Right hindlimb (tissue), 1 donor: ENCODE measurements around the gene KRT79.
"Not testable (repeated sequence)": the region's sequence is repeated elsewhere in the genome, so short reads cannot be mapped to it uniquely, and the experiment has no call there.

Experiments used
- DNase-seq: peaks from one replicate; pipeline ENCODE4 v3.0.0-alpha.2; 2018

KRT79 gene

DNA sequence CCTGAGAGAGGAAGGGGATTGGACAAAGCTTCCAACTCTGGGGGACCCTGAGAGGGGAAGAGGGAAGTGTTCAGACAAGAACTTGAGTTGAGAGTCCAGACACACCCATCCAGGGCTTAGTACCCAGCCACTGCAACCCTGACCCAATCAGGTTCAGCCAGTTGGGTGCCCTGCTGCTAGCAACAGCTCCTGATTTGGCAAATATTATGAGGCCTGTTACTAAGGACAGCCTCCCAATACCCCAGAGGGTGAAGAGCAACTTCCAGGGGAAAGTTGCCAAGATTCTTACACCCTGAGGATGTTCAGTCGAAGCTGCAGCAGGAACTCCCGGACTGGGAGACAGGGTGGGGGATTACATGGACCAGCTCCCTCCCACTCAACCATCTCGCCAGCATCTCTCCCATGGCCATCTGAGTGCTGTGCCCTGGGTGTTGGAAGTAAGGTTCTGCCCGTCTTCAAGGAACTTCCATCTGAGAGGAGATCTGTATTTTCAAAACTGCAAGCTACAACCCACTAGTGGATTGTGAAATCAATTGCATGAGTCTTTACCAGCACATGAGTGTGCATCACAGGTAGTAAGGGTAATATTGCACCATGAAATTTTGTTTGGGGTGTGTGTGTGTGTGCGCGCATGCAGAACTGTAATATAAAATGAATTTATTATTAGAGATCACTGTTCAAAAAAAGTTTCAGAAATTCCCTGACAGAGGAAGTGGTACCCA, 26.2 kb upstream of the KRT79 start:
- no peak for DNase-seq

DNA sequence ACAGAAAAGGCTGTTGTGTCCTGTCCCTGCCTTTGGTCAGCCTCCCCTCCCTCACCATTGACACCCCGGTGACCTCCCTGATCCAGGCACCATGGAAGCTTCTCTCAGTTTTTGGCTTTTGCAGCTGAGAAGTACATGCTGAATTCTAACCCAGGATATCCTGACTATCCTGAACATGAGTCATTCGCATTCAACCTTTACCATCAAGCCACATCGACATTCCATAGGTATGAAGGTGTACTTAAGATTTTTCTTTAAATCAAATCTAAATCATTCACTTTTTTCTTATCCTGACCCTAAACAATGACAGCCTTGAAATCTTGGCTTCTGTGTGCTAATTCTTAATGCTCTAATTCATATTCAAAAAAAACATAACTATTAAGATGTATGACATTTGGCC, 23.4 kb upstream of the KRT79 start:
- no peak for DNase-seq

DNA sequence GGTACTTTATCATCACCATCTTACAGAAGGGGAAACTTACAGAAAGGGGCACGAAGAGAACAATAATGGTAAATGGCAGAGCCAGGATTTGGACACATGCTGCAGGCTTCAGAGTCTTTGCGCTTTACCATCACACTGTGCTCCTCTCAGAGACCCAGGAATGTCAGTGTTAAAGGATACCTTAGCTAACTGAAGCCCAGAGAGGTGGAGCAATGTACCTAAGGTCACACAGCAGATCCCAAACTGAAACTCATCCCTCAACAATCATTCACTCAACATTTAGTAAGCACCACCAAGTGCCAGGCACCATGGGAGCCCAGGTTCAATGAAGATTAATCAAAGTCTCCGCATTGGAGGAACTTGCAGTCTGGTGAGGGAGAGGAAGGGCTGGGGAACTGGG, 22.7 kb upstream of the KRT79 start:
- no peak for DNase-seq

DNA sequence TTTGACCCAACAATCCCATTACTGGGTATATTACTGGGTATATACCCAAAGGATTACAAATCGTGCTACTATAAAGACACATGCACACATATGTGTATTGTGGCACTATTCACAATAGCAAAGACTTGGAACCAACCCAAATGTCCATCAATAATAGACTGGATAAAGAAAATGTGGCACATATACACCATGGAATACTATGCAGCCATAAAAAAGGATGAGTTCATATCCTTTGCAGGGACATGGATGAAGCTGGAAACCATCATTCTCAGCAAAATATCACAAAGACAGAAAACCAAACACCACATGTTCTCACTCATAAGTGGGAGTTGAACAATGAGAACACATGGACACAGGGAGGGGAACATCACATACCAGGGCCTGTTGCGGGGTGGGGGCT, 22.0 kb upstream of the KRT79 start:
- not testable (repeated sequence) for DNase-seq

DNA sequence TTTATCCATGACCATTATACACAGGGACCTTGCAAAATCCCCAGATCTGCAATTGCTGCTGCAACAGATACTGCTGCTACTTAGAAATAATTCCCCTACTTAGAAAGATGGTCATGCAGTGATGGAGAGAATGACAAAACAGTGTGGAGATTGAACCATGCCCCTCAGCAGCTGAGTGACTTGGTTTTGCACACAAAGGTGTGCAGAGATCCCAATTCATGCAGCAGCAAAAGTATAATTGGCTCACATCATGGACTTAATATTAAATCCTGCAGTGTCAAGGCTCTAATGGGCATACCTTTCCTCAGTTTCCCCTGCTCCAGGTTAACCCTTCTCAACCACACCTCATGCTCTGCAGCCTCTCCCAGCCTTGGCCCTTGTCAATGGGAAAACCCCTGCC, 17.7 kb upstream of the KRT79 start:
- DNase-seq, result no peak

DNA sequence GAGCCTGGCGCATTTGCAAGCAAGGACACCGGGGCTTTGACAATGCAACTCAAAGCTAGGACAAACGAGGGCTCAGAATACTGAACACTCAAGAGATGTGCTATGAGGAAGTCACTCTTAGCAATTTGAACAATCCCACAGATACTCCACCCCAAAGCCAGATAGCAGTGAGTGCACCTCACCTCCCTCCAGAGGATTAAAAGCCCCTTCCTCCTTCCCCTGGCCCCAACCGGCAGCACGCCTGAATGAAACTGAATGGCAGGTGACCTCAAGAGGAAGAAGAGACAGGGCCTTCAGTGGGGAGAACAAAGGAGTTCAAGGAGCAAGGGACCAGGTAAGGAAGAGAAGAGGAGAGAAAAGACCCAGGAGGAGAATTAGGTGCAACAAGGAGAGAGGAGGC, 16.6 kb upstream of the KRT79 start:
- no peak for DNase-seq

DNA sequence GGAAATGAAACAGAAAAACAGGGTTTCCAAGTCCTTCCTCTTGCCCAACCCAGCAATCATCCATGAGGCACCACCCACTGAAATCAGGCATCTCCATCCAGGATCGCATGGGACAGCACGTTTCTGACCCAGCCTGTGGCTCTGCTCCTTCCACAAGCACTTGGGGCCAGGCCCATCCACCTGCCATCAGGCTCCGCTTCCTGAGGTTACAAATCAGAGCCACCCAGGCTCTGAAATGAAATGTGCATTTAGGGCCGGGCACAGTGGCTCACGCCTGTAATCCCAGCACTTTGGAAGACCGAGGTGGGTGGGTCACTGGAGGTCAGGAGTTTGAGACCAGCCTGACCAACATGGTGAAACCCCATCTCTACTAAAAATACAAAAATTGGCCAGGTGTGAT, 15.4 kb upstream of the KRT79 start:
- no peak for DNase-seq

DNA sequence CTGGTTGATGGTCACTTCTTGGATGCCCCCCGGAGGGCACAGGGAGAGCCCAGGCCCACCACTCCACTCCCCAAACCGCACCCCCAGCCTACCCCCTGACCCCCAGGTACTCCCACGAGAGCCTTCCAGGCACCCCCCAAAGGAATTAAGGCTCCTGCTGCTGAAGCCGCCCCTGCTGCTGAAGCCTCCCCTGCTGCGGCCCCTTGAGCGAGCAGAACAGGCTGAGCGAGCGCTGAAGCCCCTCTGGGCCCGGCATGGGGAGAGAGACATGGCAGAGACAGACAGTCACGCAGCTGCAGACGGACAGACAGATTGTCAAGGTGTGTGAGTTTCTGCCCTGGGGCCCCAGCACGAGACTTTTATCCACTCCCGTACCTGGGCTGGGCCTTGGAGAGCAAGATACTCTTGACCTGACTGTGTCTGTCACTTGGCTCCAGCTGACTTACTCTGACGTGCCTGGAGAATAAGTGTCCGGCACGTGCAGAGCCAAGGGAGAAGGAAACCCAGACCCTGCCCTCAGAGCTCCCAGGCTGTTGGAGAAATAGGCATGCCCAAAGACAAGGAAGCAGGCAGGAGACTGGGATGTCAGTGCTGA, 14.6 kb upstream of the KRT79 start, which contains the start of gene KRT78:
KRT78 (minus strand) TSS at position 334 of the 595 bp plus-strand sequence; CDS start at position 270, 64 bp downstream.
- DNase-seq, result no peak

DNA sequence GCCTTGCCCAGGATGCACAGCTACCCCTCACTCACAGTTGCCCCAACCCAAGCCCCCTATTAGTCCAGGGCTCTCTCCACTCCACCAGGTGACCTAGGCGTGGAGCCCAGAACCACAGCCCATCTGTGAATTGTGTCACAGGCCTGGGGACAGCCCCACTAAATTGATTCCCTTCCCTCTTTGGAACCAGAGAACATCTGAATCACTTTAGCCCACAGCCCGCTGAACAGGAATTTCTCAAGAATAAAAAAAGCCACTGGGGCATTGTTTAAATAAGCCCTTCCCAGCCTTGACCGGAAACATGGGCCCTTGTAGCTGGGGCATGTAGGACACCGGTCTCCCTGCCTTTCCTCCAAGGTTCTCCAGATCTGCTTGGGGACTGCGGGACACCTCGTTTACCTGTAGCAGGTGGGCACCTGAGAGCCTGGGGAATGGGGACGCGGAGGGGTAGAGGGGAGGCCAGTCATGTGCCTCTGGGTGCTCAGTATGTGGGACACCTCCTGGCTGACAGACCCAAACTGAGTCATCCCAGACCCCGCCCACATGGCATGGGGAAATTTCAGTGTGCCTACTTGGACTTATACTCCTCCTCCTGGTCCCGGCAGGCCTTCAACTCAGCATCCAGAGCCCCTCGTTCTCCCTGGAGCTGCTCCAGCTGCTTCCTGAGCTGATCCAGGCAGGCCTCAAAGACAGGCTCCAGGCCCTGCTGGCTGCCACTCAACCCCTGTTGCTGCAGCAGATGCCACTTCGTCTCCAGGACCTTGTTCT, 13.4 kb upstream of the KRT79 start:
- no peak for DNase-seq

DNA sequence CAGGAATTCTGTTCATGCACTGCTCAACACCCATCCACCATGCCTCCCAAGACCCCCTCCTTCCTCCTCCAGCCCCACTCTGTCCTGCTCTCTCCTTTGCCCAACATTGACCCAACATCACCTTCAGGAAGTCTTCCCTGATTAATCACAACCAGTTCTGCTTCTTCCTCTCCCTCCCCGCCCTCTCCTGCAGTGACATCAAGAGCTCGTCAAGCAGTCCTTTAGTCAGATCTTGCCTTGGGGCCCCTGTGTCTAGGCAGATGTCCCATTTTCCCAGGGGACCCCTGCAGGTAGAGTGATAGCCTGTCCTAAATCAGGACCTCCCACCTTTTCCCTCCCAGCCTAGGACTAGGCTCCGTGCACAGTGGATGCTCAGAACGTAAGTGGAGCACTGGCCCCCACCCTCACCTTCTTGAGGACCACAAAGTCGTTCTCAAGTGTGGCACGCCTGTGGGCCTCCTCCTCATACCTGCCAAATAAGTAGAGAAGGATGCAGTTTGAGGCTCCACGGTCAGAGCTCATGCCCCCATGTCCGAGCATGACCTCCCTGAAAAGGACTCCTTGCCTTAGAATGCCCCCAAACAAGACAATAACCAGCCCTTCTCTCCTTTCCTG, 12.4 kb upstream of the KRT79 start:
- DNase-seq, result no peak

DNA sequence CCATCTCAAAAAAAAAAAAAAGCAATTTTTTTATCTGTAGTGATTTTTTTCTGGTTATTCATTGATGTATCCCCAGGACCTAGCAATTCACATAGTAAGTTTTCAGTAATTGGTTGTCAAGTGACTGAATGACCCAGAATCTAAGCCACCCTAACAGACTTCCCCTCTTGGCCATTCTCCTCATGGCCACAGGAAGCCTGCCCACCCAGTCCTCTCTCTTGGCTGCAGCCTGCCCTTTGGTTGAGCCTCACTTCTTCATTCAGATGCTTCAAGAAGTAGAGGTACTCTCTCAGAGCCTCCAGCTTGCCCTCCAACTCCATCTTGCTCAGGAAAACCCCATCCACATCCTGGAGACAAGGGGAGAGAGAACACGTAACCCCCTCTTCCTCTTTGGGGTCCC, 11.8 kb upstream of the KRT79 start:
- DNase-seq, result no peak

DNA sequence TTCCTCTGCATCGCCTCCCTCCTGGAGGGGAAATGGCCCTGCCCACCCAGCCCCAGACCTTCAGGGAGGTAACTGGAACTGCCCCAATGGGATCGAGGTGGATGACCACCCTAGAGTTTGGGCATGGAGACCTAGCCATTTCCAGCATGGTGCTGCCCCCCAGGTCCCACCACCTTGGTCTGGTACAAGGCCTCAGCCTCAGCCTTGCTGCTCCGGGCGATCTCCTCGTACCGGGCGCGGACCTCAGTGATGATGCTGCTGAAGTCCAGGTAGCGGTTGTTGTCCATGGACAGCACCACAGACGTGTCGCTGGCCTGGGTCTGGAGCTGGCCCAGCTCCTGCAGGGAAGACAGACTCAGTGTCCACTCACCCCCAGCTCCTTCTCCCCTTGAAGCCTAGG, 10.3 kb upstream of the KRT79 start:
- DNase-seq, result no peak

DNA sequence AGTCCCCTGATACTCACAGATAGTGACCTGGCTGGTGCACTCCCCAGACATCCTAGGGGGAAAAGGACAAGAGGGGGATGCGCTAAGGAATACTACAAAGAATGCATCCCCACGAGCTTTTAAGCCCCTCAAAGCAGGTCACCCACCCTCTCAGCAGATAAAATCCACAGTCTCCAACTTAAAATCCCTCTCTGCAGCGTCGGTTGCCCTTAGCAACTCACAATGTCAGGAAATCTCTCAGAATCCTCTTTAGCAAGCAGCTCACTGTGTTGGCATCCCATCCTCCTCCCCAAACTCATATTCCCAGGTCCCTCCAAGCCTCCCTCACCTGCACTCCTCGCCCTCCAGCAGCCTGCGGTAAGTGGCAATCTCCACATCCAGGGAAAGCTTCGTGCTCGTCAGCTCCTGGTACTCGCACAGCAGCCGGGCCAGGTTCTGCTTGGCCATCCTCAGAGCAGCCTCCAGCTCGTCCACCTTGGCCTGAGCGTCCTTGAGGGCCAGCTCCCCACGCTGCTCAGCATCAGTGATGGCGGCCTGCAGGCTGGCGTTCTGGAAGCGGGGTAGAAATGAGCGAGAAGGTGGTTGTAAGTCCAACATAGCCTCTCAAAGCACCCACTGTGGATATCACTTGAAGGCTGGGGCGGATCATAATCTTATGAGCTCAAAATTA, 5.5 kb upstream of the KRT79 start:
- DNase-seq, result no peak

DNA sequence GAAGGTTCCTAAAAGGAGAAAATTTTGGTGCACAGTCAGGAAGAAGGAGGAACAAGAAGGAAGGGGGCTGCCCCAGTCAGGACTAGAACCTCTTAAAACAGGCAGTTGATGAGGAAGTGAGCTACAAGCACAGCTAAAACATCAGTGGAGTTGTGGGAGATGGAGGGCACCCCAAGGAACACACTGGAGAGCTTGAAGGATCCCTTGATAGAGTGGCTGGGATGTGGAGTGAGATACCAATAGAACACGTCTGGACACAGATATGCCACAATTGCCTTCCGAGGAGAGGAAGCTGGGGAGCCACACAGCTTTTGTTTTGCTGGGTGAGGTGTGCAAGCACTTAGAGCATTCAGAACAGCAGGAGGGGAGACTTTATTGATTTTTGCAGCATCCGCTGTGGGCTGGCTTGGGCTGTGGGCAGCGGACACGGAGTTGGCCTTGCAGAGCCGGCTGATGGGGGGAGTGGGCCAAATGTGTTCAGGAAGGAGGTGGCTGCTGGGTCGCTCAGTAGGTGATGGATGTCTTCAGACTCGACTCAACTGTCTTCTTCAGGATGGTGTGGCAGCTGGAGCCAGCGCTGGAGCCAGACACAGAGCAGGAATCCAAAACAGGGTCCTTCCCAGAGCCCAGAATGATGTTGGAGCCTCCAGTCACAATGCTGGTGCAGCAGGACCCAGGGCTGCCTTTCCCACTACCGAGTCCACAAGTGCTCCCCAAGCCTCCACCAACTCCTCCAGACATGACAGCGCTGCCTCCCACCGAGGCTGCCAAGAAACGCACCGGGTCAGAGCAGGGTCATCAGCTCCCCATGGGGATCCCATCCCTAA, 4.7 kb upstream of the KRT79 start:
- no peak for DNase-seq

DNA sequence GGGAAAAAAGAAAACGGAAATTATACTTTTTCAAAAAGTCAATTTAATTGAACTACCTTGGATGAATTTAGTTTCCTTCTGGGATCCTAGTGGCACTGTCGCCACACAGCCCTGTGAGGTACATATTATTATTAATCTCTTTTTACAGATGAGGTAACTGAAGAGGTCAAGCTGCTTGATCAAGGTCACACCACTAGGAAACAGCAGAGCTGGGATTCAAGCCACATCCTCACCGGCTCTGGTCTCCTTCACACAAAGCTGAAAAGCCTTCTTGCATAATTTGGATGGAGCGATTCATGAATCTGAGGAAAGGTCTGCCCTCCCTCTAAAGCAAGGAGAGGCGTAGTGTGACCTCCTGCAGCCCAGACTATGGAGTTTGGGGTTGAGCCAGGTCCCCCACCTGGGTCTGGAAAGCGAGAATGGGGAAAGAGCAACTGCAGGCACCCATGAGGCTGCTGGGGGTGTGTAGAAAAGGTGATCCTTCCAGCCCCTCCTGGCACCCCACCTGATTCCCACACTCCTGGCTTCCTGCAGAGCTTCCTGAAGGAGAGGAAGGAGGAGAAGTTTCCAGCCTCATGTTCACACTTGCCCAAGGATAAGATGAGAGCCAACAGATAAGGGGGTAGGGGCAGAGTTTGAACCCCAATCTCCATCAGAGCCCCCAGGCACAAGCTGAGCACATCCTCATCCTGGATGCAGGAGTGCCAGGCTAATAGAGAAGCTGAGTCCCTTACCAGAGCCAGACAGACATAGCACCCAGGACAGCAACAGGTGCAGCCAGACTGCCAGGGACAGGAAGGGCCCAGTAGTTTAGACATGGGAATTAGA, 3.9 kb upstream of the KRT79 start:
- DNase-seq, result no peak

DNA sequence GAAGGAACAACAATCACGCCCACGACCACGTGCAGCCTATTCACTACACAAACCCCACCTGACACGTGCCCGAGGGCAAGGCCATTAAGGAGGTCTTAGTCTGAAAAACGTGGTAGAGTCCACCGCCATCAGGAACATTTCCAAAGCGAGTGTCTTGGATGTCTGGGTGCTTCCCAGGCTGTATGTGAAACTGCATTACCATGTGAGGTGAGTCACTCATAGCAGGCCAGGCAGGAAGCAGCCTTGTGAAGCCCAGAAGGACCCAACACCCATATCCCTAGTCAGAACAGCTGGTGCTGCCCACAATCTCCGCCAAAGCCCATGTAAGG, 3.3 kb upstream of the KRT79 start:
- no peak for DNase-seq

DNA sequence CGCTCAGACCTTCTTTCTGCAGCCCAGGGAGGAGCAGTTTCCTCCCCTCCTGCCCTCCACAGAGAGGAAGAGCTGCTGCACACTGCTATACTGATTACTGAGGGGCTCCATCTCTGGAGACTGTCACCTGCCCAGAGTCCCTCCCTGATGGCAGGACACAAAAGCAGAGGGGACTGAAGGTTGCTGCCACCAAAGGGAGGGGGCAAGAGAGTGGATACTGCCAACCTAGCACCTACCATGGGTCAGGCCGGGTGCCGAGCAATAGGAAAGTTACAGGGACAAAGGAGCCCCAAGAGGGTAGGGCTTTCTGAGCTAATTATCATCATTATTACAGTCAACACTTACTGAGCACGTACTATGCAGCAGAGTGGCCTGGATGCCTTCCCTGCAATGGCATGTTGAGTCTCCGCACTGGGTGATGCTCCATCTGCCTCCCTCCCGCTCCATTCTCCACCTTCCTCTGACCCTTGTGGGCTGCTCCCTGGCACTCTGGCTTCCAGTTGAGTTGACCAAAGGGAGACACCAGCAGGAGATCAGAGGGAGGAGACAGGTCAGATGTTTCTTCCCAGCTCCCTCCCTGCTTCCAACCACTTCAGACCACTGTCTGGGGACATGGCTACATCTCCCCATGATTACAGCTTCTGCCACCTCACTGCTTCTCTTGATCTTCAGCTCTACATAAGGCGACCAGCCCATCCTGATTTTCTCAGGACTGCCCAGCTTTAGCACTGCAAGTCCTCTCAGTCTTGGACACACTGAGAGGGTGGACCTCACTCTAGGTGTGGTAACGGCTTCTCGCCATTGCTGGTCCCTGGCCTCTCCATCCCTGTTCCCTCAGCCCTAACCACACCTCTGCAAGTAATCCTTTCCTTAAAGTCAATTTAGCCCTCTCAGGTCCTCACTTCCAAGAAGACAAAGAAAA, 2.6 kb upstream of the KRT79 start:
- DNase-seq, result no peak

DNA sequence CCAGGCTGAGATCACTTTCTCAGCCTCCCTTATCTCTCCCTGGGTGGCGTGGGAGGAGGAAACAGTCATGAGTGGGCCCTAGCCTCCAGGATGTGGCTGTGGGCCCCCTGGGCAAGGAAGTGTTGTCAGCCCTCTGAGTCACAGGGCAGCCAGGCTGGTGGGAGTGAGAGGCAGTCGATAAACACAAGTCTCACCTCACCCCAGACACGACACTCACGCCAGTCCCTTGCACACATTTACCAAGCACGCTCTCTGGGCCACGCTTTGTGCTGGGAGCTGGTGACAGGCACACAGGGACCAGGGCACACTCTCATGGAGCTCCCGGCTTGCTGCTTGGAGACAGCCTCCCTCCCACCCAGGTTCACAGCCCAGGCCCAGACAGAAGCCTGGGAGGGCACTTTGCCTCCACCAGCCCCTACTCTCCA, 1.9 kb upstream of the KRT79 start:
- no peak for DNase-seq

DNA sequence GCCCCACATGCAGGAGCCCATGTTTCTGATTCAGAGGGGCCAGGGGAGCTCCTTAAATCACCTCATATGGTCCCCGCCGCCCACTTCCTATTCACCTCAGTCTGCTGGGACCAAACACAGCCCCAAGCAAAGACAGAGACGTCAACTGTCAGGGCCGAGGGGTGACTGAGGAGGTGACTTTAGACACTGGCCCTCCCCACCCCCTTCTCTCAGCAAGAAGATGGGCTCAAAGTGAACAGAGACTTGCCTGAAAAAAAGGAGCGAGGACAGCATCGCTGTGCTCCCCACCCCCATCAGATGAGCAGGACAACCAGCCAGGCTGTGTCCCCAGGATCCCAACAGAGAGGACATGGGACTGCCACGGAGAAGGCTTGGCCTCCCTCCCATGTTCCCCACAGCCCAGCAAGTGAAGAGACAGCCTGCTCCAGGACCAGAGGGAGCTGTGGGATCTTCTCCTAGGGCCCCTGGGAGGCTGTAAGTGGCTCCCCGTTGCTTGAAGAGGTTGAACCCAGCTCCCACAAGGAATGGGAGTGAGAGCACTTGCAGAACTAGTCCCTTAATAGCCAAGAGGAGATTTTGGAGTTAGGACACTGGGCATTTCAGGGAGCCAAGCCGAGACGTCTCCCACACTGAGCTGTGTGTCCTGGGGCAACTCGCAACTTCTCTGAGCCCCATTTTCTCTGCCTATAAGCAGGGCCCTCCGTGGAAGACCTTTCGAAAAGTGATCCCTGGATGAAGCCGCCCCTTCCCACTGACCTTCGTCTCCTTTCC, 1.3 kb upstream of the KRT79 start:
- DNase-seq, result no peak

DNA sequence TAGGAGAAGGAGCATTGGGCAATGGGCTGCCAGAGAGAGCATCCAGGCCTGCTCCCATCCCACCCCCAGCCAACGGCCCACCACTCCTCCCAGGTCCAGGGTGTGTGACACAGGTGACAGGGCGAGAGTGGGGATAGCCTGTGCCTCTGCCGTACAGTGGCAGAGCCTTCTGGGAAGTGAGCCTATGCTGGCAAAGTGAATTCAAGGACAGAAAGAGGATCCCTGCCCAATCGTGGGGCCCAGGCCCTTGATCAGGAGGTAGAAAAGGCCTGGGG, 553 bp upstream of the KRT79 start:
- DNase-seq, result no peak
